Endothelial cell of umbilical vein (primary cell): ENCODE results near the gene RCAN3.

Experiments used
- CTCF ChIP-seq, 2 donors: IDR thresholded peaks; 1 replicate in 1 of 2; 2 replicates in 1 of 2; pipeline ENCODE4 v1.5.1; 2011; ENCODE audit warnings: low read length in 2 of 2, mild to moderate bottlenecking in 2 of 2, moderate library complexity in 2 of 2, control low read depth in 1 of 2, inconsistent platforms in 1 of 2, low read depth in 1 of 2; ENCODE audit not compliant: insufficient read depth in 1 of 2; ENCODE audit errors: extremely low read depth in 1 of 2
- EZH2 ChIP-seq: IDR thresholded peaks from 2 replicates; pipeline ENCODE4 v1.6.1; 2012; ENCODE audit warnings: borderline replicate concordance, low read depth, mild to moderate bottlenecking, moderate library complexity, low read length, inconsistent platforms; ENCODE audit not compliant: severe bottlenecking
- GATA2 ChIP-seq: IDR thresholded peaks from 2 replicates; pipeline ENCODE4 v1.7.0; 2011; ENCODE audit warnings: low read depth, mild to moderate bottlenecking, moderate library complexity, mixed read lengths, low read length; ENCODE audit not compliant: insufficient read length, insufficient read depth
- MAX ChIP-seq: IDR thresholded peaks from 2 replicates; pipeline ENCODE4 v1.6.1; 2011; ENCODE audit not compliant: insufficient read depth, insufficient read length

- TF ChIP-seq GATA2 (no peak), CTCF (IDR thresholded peaks at IDR 0.05; ENCODE audit: extremely low read depth in 1 of 2, insufficient read depth in 1 of 2, low read depth in 1 of 2, low read length in 2 of 2) (no peak), EZH2 (no peak), MAX (no peak)
Observed at GRCh38 chr1:24463776-24464735, 38.6 kb upstream of the RCAN3 start.
